ENCODE measurements around the gene ATF4. TPM values are rescaled to one million over a fixed set of nuclear protein-coding genes. Genes with fewer than 3 reads are reported as not detected.

Gene ATF4
- total and polyA plus RNA-seq, 12 donors = 207 to 1,513 (median 346) TPM

DNA sequence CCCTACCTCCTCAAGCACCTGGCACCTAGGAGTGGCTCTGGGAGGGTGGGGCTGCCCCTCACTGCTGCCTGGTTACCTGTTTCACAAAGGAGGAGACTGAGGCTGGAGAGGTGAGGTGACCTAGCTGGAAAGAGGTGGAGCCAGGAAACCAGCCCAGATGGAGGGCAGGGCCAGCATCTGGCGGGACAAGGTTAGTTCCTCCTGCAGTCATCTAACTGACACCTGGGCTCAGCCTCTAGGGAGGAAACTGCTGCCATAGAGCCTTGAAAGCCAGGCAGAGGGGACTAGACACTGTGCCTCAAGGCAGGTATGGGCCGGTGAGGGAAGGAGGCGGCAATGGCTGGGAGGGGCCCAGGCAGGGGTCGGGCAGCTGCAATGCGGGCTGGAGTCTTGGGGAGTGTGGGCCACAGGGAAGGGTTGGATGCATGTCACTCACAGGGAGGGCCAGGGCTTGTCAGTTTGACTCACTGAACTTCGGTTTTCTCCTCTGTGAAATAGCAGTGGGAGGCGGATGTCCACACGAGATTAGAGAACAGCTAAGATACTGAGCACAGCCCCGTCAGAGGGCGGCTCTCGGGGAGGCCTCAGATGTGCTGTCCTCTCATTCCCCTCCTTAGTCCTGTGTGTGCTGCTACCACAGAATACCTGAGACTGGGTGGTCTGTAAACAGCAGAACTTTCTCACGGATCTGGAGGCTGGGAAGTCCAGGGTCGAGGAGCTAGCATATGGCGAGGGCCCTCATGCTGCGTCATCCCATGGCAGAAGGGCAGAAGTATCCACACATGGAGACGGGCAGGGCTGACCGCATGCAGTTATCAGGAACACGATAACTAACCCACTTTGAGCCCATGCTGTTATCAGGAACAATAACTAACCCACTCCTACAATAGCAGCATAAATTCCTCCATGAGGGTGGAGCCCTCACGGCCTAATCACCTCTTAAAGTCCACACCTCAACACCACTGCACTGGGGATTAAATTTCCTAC, 47.5 kb upstream of the ATF4 start:
- no peak for TF ChIP-seq POLR2A (IDR thresholded peaks at IDR 0.05)
- TF ChIP-seq, protein P1, sequence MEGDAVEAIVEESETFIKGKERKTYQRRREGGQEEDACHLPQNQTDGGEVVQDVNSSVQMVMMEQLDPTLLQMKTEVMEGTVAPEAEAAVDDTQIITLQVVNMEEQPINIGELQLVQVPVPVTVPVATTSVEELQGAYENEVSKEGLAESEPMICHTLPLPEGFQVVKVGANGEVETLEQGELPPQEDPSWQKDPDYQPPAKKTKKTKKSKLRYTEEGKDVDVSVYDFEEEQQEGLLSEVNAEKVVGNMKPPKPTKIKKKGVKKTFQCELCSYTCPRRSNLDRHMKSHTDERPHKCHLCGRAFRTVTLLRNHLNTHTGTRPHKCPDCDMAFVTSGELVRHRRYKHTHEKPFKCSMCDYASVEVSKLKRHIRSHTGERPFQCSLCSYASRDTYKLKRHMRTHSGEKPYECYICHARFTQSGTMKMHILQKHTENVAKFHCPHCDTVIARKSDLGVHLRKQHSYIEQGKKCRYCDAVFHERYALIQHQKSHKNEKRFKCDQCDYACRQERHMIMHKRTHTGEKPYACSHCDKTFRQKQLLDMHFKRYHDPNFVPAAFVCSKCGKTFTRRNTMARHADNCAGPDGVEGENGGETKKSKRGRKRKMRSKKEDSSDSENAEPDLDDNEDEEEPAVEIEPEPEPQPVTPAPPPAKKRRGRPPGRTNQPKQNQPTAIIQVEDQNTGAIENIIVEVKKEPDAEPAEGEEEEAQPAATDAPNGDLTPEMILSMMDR (IDR thresholded peaks at IDR 0.05) = no peak
- no peaks in the 10 kb centered on the region for H3K9me3 ChIP-seq (replicated peaks in 1 of 3)
- no peak overlapping the region for H3K4me3 ChIP-seq
- DNase-seq = no peak
- H3K27ac ChIP-seq = peak overlapping the region in 2 of 5 donors; percentile 34 to 81
- H3K27me3 ChIP-seq = no peaks in the 10 kb centered on the region
- peaks cover 0 to 19% of the 10 kb centered on the region in 2 donors for H3K4me1 ChIP-seq (replicated peaks in 1 of 2)
- intact Hi-C loops (cut with DNase I) = loop anchor here in 1 of 2 donors (10.0 kb wide), 1 partner anchor 542 kb away; no protein-coding TSS in a partner anchor
- no peaks in the 10 kb centered on the region for H3K36me3 ChIP-seq (replicated peaks in 1 of 2)
- 77 to 88% (median 80%) methylated on average over 14 to 19 of the region's 19 CpGs for WGBS, 4 donors

DNA sequence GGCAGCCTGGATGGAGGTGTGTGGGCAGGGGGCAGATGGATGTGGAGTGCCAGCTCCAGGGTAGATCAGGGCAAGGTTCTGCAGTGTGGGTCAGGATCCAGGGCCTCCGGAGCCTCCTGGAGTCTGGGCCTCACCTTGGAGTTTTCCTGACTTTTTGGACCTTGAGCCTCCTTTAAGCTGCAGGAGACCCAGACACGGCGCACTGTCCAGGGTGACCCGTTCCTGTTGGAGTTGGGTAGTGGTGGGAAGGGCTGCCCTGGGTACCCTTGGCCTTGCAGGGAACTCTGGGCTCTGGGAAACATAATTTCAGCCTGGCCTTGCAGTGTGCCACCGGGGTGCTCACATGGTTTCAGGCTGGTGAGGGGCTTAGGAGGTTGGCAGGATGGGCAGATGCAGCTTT, 46.5 kb upstream of the ATF4 start:
- H3K9me3 ChIP-seq (replicated peaks in 1 of 3) = no peaks in the 10 kb centered on the region
- TF ChIP-seq, protein P1 (IDR thresholded peaks at IDR 0.05) = no peak
- TF ChIP-seq POLR2A (IDR thresholded peaks at IDR 0.05) = no peak
- H3K4me1 ChIP-seq (replicated peaks in 1 of 2) = peaks cover 0 to 19% of the 10 kb centered on the region in 2 donors
- no peaks in the 10 kb centered on the region for H3K27me3 ChIP-seq
- 82 to 95% (median 87%) methylated on average over 3 to 5 of the region's 5 CpGs for WGBS, 4 donors
- no peak for DNase-seq
- H3K4me3 ChIP-seq = no peak overlapping the region
- intact Hi-C loops (cut with DNase I) = loop anchor here in 1 of 2 donors (10.0 kb wide), 1 partner anchor 541 kb away; no protein-coding TSS in a partner anchor
- peak overlapping the region in 1 of 5 donors; percentile 81 for H3K27ac ChIP-seq
- no peaks in the 10 kb centered on the region for H3K36me3 ChIP-seq (replicated peaks in 1 of 2)

DNA sequence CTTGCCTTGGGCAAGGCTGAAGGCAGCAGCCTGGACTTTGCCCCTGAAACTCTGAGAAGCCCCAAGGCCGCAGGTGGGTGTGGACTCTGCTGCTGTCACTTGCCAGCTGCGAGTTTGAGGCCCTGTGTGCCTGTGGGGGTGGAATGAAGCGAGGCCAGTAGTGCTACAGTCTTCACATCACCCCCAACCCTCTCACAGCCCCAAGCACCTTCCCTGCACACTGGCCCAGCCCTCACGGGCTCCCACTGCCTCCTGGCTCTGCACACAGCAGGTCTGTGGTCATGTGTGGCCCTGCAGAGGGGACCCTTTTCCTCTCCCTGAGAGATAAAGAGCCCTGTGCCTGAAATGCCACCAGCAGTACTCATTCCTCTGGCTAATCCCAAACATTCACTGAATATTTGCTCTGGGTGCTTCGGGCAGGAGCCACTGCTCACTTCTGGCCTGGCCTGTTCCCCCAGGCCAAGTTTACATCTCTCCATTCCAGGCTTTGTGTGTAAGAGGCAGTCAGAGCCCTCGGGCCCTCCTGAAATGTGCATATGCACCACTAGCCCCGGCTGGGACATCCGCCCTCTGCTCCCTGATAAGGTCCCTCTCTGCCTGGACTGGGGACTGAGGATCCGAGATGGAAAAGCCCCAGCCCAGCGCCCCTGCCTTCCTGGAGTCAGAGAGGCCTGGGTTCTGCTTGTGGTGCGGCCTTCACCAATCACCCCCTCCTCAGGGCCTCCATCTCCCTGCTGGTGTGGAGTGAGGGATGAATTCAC, 45.8 kb upstream of the ATF4 start:
- intact Hi-C loops (cut with DNase I) = loop anchor here in 1 of 2 donors (10.0 kb wide), 1 partner anchor 540 kb away; no protein-coding TSS in a partner anchor
- Histone ChIP-seq H3K27ac (no peak overlapping the region), H3K27me3 (no peaks in the 10 kb centered on the region), H3K4me3 (no peak overlapping the region), H3K36me3 (replicated peaks in 1 of 2) (no peaks in the 10 kb centered on the region), H3K4me1 (replicated peaks in 1 of 2) (peaks cover 0 to 19% of the 10 kb centered on the region in 2 donors), H3K9me3 (replicated peaks in 1 of 3) (no peaks in the 10 kb centered on the region)
- 69 to 78% (median 71%) methylated on average over 8 to 11 of the region's 11 CpGs for WGBS, 4 donors
- TF ChIP-seq, protein P1 (IDR thresholded peaks at IDR 0.05) = no peak
- no peak for TF ChIP-seq POLR2A (IDR thresholded peaks at IDR 0.05)
- DNase-seq = no peak

DNA sequence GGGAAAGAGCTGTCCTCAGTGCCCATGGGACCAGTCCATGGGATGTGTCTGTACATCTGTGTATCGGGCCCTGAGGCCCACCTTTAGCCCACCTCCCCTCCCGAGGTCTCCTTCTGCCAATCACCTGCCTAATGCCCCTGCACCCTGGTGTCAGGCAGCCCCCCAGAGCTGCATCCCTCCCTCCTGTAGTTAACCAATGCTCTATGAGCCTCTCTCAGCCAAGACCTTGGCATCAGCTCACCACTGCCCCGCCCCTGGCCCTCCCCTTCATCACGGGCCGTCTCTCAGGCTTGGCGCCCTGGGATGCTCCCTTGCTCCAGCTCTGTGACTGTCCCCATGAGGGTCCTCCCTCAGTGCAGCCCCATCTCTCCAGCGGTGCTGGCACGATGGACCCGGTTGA, 45.0 kb upstream of the ATF4 start:
- Histone ChIP-seq H3K9me3 (replicated peaks in 1 of 3) (no peaks in the 10 kb centered on the region), H3K4me1 (replicated peaks in 1 of 2) (peaks cover 0 to 19% of the 10 kb centered on the region in 2 donors), H3K27me3 (no peaks in the 10 kb centered on the region), H3K36me3 (replicated peaks in 1 of 2) (no peaks in the 10 kb centered on the region), H3K4me3 (no peak overlapping the region), H3K27ac (no peak overlapping the region)
- TF ChIP-seq, protein P1 (IDR thresholded peaks at IDR 0.05) = no peak
- no peak for TF ChIP-seq POLR2A (IDR thresholded peaks at IDR 0.05)
- WGBS, 4 donors = 66 to 85% (median 76%) methylated on average over 5 to 9 of the region's 9 CpGs
- no peak for DNase-seq
- intact Hi-C loops (cut with DNase I) = loop anchor here in 1 of 2 donors (10.0 kb wide), 1 partner anchor 539 kb away; no protein-coding TSS in a partner anchor
